Measurements from ENCODE around the gene INKA1.
"Not testable (repeated sequence)": the region's sequence is repeated elsewhere in the genome, so short reads cannot be mapped to it uniquely, and the experiment has no call there.

Gene INKA1

DNA sequence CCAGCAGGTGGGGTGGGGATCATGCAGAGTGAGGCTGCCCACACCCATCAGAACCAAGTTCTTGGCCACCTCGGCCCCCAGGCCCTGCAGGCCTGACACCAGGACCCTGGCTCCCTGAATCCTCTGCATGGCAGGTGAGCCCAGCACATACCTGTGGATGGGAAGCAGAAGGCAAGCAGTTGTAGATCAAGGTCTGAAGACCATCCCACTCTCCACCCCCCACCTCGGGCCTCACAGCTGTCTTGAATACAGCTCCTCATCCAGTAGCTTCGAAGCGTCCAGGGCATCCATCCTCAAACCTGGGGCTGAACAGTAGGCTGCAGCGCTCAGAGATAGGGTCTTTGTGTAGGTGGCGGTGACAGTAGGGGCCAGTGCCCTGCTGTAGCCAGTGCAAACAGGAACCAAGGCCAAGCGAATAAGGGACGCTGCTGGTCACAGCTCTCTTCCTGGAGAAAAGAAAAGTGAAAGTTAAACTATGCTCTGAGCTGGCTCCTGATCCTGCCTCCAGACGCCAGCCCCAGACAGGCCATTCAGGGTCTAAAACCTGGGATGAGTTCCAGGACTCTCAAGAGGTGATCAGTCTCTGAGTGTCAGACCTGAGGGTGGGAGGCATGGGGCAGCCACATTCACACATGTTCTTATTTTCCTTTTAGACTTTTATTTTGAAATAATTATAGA lies 10.6 kb downstream of the INKA1 start, which contains the start of gene UBA7:
UBA7 (minus strand) TSS at position 457 of the 678 bp plus-strand sequence; CDS start at position 291, 166 bp downstream.
- H3K9ac ChIP-seq (ENCODE audit: low read length), result peak within 1 kb of the TSS; percentile 33; the same call in 1 of the 2 replicates
- no peaks in the 10 kb centered on the region for H3K36me3 ChIP-seq (replicated peaks; ENCODE audit: insufficient read depth, low read length)
- TF ChIP-seq, protein P1, sequence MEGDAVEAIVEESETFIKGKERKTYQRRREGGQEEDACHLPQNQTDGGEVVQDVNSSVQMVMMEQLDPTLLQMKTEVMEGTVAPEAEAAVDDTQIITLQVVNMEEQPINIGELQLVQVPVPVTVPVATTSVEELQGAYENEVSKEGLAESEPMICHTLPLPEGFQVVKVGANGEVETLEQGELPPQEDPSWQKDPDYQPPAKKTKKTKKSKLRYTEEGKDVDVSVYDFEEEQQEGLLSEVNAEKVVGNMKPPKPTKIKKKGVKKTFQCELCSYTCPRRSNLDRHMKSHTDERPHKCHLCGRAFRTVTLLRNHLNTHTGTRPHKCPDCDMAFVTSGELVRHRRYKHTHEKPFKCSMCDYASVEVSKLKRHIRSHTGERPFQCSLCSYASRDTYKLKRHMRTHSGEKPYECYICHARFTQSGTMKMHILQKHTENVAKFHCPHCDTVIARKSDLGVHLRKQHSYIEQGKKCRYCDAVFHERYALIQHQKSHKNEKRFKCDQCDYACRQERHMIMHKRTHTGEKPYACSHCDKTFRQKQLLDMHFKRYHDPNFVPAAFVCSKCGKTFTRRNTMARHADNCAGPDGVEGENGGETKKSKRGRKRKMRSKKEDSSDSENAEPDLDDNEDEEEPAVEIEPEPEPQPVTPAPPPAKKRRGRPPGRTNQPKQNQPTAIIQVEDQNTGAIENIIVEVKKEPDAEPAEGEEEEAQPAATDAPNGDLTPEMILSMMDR (IDR thresholded peaks at IDR 0.05; ENCODE audit: low read length), result no peak
- TF ChIP-seq EZH2 (optimal IDR thresholded peaks at IDR 0.05; ENCODE audit: low read depth, low read length), result no peak
- no peak for TF ChIP-seq EZH2phosphoT487 (IDR thresholded peaks at IDR 0.05; ENCODE audit: low read length)
- H3K4me1 ChIP-seq (ENCODE audit: low read length), result peaks cover 3% of the 10 kb centered on the region; the same call in 1 of the 2 replicates
- H3K79me2 ChIP-seq (ENCODE audit: low read length), result no peaks in the 10 kb centered on the region
- no peaks in the 10 kb centered on the region for H3K9me3 ChIP-seq (replicated peaks; ENCODE audit: insufficient read depth, low read length)
- no peak within 1 kb of the TSS for H3K27ac ChIP-seq (ENCODE audit: low read length)
- H3K4me3 ChIP-seq (ENCODE audit: low read length), result peak within 1 kb of the TSS; percentile 56
- H4K20me1 ChIP-seq (ENCODE audit: insufficient read depth, low read length), result no peaks in the 10 kb centered on the region
- DNase-seq, result peak; percentile 15
- H3K9me2 ChIP-seq (replicated peaks; ENCODE audit: insufficient read depth, low read length), result no peaks in the 10 kb centered on the region
- H3K4me2 ChIP-seq (ENCODE audit: low read depth, low read length), result peak within 1 kb of the TSS; percentile 79
- peak within 1 kb of the TSS; percentile 91 for H2AFZ ChIP-seq (ENCODE audit: low read length)
- no peaks in the 10 kb centered on the region for H3F3A ChIP-seq (ENCODE audit: insufficient read depth, low read length)
- H3K27me3 ChIP-seq (replicated peaks; ENCODE audit: insufficient read depth, low read length), result no peaks in the 10 kb centered on the region

DNA sequence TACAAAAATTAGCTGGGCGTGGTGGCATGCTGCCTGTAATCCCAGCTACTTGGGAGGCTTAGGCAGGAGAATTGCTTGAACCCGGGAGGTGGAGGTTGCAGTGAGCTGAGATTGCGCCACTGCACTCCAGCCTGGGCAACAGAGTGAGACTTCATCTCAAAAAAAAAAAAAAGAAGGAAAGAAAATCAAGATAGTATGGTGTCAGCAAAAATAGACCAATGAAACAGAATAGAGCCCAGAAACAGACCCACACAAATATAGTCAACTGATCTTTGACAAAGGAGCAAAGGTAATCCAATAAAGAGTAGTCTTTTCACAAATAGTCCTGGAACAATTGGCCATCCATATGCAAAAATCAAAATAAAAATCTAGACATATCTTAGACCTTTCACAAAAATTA lies 20.1 kb downstream of the INKA1 start:
- H4K20me1 ChIP-seq (ENCODE audit: insufficient read depth, low read length); H3K9me2 ChIP-seq (replicated peaks; ENCODE audit: insufficient read depth, low read length); H3K4me1 ChIP-seq (ENCODE audit: low read length); H3K4me2 ChIP-seq (ENCODE audit: low read depth, low read length); H3K36me3 ChIP-seq (replicated peaks; ENCODE audit: insufficient read depth, low read length); H3K9ac ChIP-seq (ENCODE audit: low read length); H3K4me3 ChIP-seq (ENCODE audit: low read length); H3F3A ChIP-seq (ENCODE audit: insufficient read depth, low read length); H3K9me3 ChIP-seq (replicated peaks; ENCODE audit: insufficient read depth, low read length); H3K79me2 ChIP-seq (ENCODE audit: low read length); H3K27ac ChIP-seq (ENCODE audit: low read length); DNase-seq; H3K27me3 ChIP-seq (replicated peaks; ENCODE audit: insufficient read depth, low read length); H2AFZ ChIP-seq (ENCODE audit: low read length): not testable (repeated sequence)

DNA sequence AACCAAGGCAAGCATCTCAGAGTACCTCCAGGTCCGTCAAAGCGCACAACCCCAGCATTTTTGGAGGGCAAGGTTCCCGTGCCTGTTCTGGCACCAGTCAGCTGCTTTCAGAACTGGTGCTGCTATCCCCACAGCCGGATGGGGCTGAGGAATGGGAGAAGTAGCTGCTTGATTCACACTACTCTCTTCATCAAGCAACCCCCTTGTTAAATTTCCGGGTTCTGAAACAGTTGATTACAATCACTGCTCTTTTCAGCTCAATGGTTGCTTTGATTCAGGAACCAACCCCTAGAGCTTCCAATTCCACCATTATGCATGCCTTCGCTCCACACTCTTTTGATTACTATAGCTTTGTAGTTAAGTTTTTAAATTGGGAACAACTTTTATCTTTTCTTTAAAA lies 23.0 kb downstream of the INKA1 start:
- H3K79me2 ChIP-seq (ENCODE audit: low read length), result no peaks in the 10 kb centered on the region
- H3K9me3 ChIP-seq (replicated peaks; ENCODE audit: insufficient read depth, low read length), result no peaks in the 10 kb centered on the region
- no peaks in the 10 kb centered on the region for H3K36me3 ChIP-seq (replicated peaks; ENCODE audit: insufficient read depth, low read length)
- TF ChIP-seq EZH2phosphoT487 (IDR thresholded peaks at IDR 0.05; ENCODE audit: low read length) (no peak), EZH2 (optimal IDR thresholded peaks at IDR 0.05; ENCODE audit: low read depth, low read length) (no peak)
- TF ChIP-seq, protein P1 (IDR thresholded peaks at IDR 0.05; ENCODE audit: low read length), result no peak
- no peak overlapping the region for H2AFZ ChIP-seq (ENCODE audit: low read length)
- no peak overlapping the region for H3K4me2 ChIP-seq (ENCODE audit: low read depth, low read length)
- H3F3A ChIP-seq (ENCODE audit: insufficient read depth, low read length), result no peaks in the 10 kb centered on the region
- H3K27me3 ChIP-seq (replicated peaks; ENCODE audit: insufficient read depth, low read length), result no peaks in the 10 kb centered on the region
- H3K4me3 ChIP-seq (ENCODE audit: low read length), result no peak overlapping the region
- H3K9ac ChIP-seq (ENCODE audit: low read length), result no peak overlapping the region
- DNase-seq, result no peak
- no peaks in the 10 kb centered on the region for H4K20me1 ChIP-seq (ENCODE audit: insufficient read depth, low read length)
- H3K27ac ChIP-seq (ENCODE audit: low read length), result no peak overlapping the region
- H3K9me2 ChIP-seq (replicated peaks; ENCODE audit: insufficient read depth, low read length), result no peaks in the 10 kb centered on the region
- H3K4me1 ChIP-seq (ENCODE audit: low read length), result no peaks in the 10 kb centered on the region

DNA sequence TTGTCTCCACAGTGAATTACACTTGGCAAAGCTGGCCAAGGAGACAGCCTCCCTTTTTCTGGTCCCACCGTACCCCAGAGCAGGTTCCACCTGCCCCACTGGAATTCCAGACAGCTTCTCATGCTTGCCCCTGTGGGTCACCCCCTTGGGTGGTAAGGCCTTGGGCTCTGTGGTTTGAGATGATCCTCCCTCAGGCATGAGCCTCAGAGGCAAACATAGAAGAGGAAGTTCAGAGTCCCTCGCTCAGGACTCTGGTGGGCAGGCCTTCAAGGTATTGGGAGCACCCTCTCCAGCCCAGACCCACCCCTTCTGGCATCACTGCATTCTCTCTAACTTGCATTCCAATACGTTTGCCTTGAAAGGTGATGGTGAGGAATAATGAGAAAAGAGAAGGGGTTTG lies 28.3 kb downstream of the INKA1 start:
- Histone ChIP-seq H3K9me3 (replicated peaks; ENCODE audit: insufficient read depth, low read length) (no peaks in the 10 kb centered on the region), H4K20me1 (ENCODE audit: insufficient read depth, low read length) (no peaks in the 10 kb centered on the region), H3K36me3 (replicated peaks; ENCODE audit: insufficient read depth, low read length) (no peaks in the 10 kb centered on the region), H3K4me2 (ENCODE audit: low read depth, low read length) (no peak overlapping the region), H3F3A (ENCODE audit: insufficient read depth, low read length) (no peaks in the 10 kb centered on the region), H3K79me2 (ENCODE audit: low read length) (no peaks in the 10 kb centered on the region), H3K9ac (ENCODE audit: low read length) (no peak overlapping the region), H3K4me3 (ENCODE audit: low read length) (no peak overlapping the region), H3K27ac (ENCODE audit: low read length) (no peak overlapping the region), H3K4me1 (ENCODE audit: low read length) (no peaks in the 10 kb centered on the region), H3K27me3 (replicated peaks; ENCODE audit: insufficient read depth, low read length) (no peaks in the 10 kb centered on the region), H3K9me2 (replicated peaks; ENCODE audit: insufficient read depth, low read length) (no peaks in the 10 kb centered on the region), H2AFZ (ENCODE audit: low read length) (no peak overlapping the region)
- TF ChIP-seq, protein P1 (IDR thresholded peaks at IDR 0.05; ENCODE audit: low read length), result no peak
- TF ChIP-seq EZH2phosphoT487 (IDR thresholded peaks at IDR 0.05; ENCODE audit: low read length) (no peak), EZH2 (optimal IDR thresholded peaks at IDR 0.05; ENCODE audit: low read depth, low read length) (no peak)
- no peak for DNase-seq

Data from MM.1S (cell line).